GM12892 (cell line): ENCODE data around the gene ZNF695.

Experiments
- POLR2A ChIP-seq: IDR thresholded peaks from 2 replicates; pipeline ENCODE4 v1.6.1; 2011; ENCODE audit warnings: low read depth, low read length, control low read depth
- POLR2AphosphoS5 ChIP-seq: IDR thresholded peaks from 2 replicates; pipeline ENCODE4 v1.6.1; 2011; ENCODE audit warnings: low read depth, low read length, control low read depth

GRCh38 chr1:246978281-246978680, 29.6 kb downstream of the ZNF695 start:
- TF ChIP-seq POLR2AphosphoS5 (no peak), POLR2A (no peak)
